H9 (cell line): Measurements from ENCODE around the gene LRIT1. TPM values are rescaled to one million over a fixed set of nuclear protein-coding genes. Genes with fewer than 3 reads are reported as not detected.

ENCODE experiments used
- DNase-seq: peaks from one replicate; pipeline ENCODE4 v3.0.0-alpha.2; 2017
- H2AFZ ChIP-seq: one replicate; pipeline ENCODE4 v1.6.1; 2013; ENCODE audit warnings: mild to moderate bottlenecking, low read length, control low read depth, moderate library complexity
- H2AK5ac ChIP-seq: 2 replicates; pipeline ENCODE4 v1.6.1; 2013; ENCODE audit warnings: low read length, control low read depth, mixed read lengths; ENCODE audit not compliant: insufficient read length
- H2BK120ac ChIP-seq: one replicate; pipeline ENCODE4 v1.6.1; 2013; ENCODE audit warnings: low read depth, mild to moderate bottlenecking, low read length, control low read depth, inconsistent platforms; ENCODE audit not compliant: poor library complexity, severe bottlenecking
- H2BK12ac ChIP-seq: 2 replicates; pipeline ENCODE4 v1.6.1; 2013; ENCODE audit warnings: low read length, control low read depth, mixed read lengths, low read depth; ENCODE audit not compliant: insufficient read length
- H2BK15ac ChIP-seq: 2 replicates; pipeline ENCODE4 v1.6.1; 2013; ENCODE audit warnings: low read depth, low read length, control low read depth
- H2BK20ac ChIP-seq: one replicate; pipeline ENCODE4 v1.6.1; 2013; ENCODE audit warnings: low read depth, mild to moderate bottlenecking, low read length, control low read depth, inconsistent platforms; ENCODE audit not compliant: poor library complexity, severe bottlenecking
- H2BK5ac ChIP-seq: 2 replicates; pipeline ENCODE4 v1.6.1; 2013; ENCODE audit warnings: low read length, control low read depth, mixed read lengths; ENCODE audit not compliant: insufficient read length
- H3K14ac ChIP-seq: 2 replicates; pipeline ENCODE4 v1.6.1; 2013; ENCODE audit warnings: low read length, control low read depth; ENCODE audit not compliant: insufficient read depth
- H3K18ac ChIP-seq: 2 replicates; pipeline ENCODE4 v1.6.1; 2013; ENCODE audit warnings: low read depth, mild to moderate bottlenecking, mixed read lengths, low read length, control low read depth; ENCODE audit not compliant: insufficient read length
- H3K23ac ChIP-seq: 2 replicates; pipeline ENCODE4 v1.6.1; 2013; ENCODE audit warnings: low read length, control low read depth, mixed read lengths, low read depth; ENCODE audit not compliant: insufficient read length
- H3K23me2 ChIP-seq: 2 replicates; pipeline ENCODE4 v1.6.1; 2013; ENCODE audit warnings: low read depth, mild to moderate bottlenecking, mixed read lengths, low read length, control low read depth; ENCODE audit not compliant: insufficient read length, poor library complexity, severe bottlenecking
- H3K27ac ChIP-seq: 2 replicates; pipeline ENCODE4 v1.5.1; 2013; ENCODE audit warnings: low read length, control low read depth, mixed read lengths, low read depth; ENCODE audit not compliant: insufficient read length
- H3K27me3 ChIP-seq: 2 replicates; pipeline ENCODE4 v1.6.1; 2013; ENCODE audit warnings: low read length, control low read depth, inconsistent platforms; ENCODE audit not compliant: insufficient read depth
- H3K4ac ChIP-seq: 2 replicates; pipeline ENCODE4 v1.6.1; 2013; ENCODE audit warnings: low read depth, mild to moderate bottlenecking, control low read depth, inconsistent platforms, low read length, moderate library complexity
- H3K4me1 ChIP-seq: 2 replicates; pipeline ENCODE4 v1.6.1; 2013; ENCODE audit warnings: low read length, control low read depth, inconsistent platforms; ENCODE audit not compliant: insufficient read depth
- H3K4me2 ChIP-seq: 2 replicates; pipeline ENCODE4 v1.6.1; 2013; ENCODE audit warnings: low read length, control low read depth, mixed read lengths; ENCODE audit not compliant: insufficient read length, insufficient read depth
- H3K56ac ChIP-seq: 2 replicates; pipeline ENCODE4 v1.6.1; 2013; ENCODE audit warnings: low read depth, mild to moderate bottlenecking, mixed read lengths, low read length, control low read depth; ENCODE audit not compliant: insufficient read length
- H3K79me1 ChIP-seq: 2 replicates; pipeline ENCODE4 v1.6.1; 2013; ENCODE audit warnings: low read depth, mild to moderate bottlenecking, moderate library complexity, low read length, control low read depth, inconsistent platforms; ENCODE audit not compliant: insufficient read depth, poor library complexity, severe bottlenecking
- H3K79me2 ChIP-seq: 2 replicates; pipeline ENCODE4 v1.6.1; 2013; ENCODE audit warnings: low read length, control low read depth, inconsistent platforms; ENCODE audit not compliant: insufficient read depth
- H3K9ac ChIP-seq: 2 replicates; pipeline ENCODE4 v1.6.1; 2013; ENCODE audit warnings: low read length, control low read depth, mixed read lengths; ENCODE audit not compliant: insufficient read length; ENCODE audit errors: extremely low read depth
- H3K9me3 ChIP-seq: one replicate; pipeline ENCODE4 v1.6.1; 2013; ENCODE audit warnings: low read depth, low read length, inconsistent platforms; ENCODE audit not compliant: control insufficient read depth
- H3T11ph ChIP-seq: one replicate; pipeline ENCODE4 v1.6.1; 2013; ENCODE audit warnings: mild to moderate bottlenecking, low read length, control low read depth, inconsistent platforms
- H4K20me1 ChIP-seq: one replicate; pipeline ENCODE4 v1.6.1; 2013; ENCODE audit not compliant: control insufficient read depth, insufficient read length, insufficient read depth
- H4K5ac ChIP-seq: 2 replicates; pipeline ENCODE4 v1.6.1; 2013; ENCODE audit warnings: low read depth, mild to moderate bottlenecking, mixed read lengths, low read length, control low read depth; ENCODE audit not compliant: insufficient read length
- H4K8ac ChIP-seq: replicated peaks from 2 replicates; pipeline ENCODE4 v1.6.1; 2013; ENCODE audit warnings: low read length, control low read depth, mixed read lengths, low read depth; ENCODE audit not compliant: insufficient read length
- H4K91ac ChIP-seq: 2 replicates; pipeline ENCODE4 v1.6.1; 2013; ENCODE audit warnings: low read depth, mild to moderate bottlenecking, moderate library complexity, mixed read lengths, low read length, control low read depth; ENCODE audit not compliant: insufficient read length
- H3K27ac Mint-ChIP-seq, 3 experiments: 2 replicates in 2 of 3; 3 replicates in 1 of 3; pipeline ENCODE4 v1.8.0; 2020 to 2021; ENCODE audit warnings: mixed read lengths in 3 of 3, mild to moderate bottlenecking in 1 of 3, moderate library complexity in 1 of 3
- H3K27me3 Mint-ChIP-seq: 2 replicates; pipeline ENCODE4 v1.8.0; 2021; ENCODE audit warnings: low read depth, mild to moderate bottlenecking, moderate library complexity, mixed read lengths
- H3K36me3 Mint-ChIP-seq, 3 experiments: 2 replicates in 2 of 3; 3 replicates in 1 of 3; pipeline ENCODE4 v1.8.0; 2020 to 2021; ENCODE audit warnings: low read depth in 3 of 3, mixed read lengths in 3 of 3; ENCODE audit not compliant: insufficient read depth in 1 of 3
- H3K4me1 Mint-ChIP-seq, 2 experiments: 2 replicates each; pipeline ENCODE4 v1.8.0; 2020; ENCODE audit warnings: mixed read lengths in 2 of 2
- H3K4me3 Mint-ChIP-seq, 2 experiments: 2 replicates in 1 of 2; 3 replicates in 1 of 2; pipeline ENCODE4 v1.8.0; 2020 to 2021; ENCODE audit warnings: mild to moderate bottlenecking in 2 of 2, mixed read lengths in 2 of 2, moderate library complexity in 1 of 2
- H3K9me3 Mint-ChIP-seq, 2 experiments: 2 replicates in 1 of 2; 3 replicates in 1 of 2; pipeline ENCODE4 v1.8.0; 2020; ENCODE audit warnings: mild to moderate bottlenecking in 2 of 2, mixed read lengths in 2 of 2, moderate library complexity in 1 of 2
- WGBS: extraction: QIAGEN DNeasy Blood & Tissue Kit; methylation state at CpG from one replicate; pipeline ENCODE4 v1.1.7; 2013; ENCODE audit warnings: missing lambda C conversion rate, low lambda C conversion rate, mixed read lengths; ENCODE audit not compliant: insufficient read length; ENCODE audit errors: extremely low coverage; 5-methylcytosine and 5-hydroxymethylcytosine counted together
- total RNA-seq: library from RNA; stranded (reverse); gene quantifications from 2 replicates; pipeline ENCODE4 v1.2.1, GENCODE V29; 2021
- TF ChIP-seq, protein P1 (sequence below): fragments of 200-600 bp; sonication (generic); conservative IDR thresholded peaks from 3 replicates; pipeline ENCODE4 v1.8.0; 2021; ENCODE audit warnings: antibody characterized with exemption, mild to moderate bottlenecking

Gene LRIT1
- total RNA-seq, 1 experiment from 2014 or later = not detected

DNA sequence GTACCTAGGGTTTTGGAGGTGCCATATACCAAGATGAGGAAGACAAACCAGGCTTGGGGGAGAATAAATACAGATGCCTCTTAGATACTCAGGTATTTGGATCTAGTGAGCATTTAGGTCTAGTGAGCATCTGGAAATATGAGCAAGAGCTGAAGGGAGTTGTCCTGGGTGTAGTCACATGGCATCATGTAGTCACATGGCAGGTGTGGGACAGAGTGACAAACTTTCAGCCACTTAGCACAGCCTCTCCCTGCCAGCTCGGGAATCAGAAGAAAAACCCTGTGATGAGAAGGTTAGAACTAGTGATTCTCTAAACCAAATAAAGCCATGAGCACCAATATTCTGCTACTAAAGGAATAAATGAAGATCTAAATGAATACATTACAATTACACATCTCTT, 27.8 kb upstream of the LRIT1 start:
- TF ChIP-seq, protein P1, sequence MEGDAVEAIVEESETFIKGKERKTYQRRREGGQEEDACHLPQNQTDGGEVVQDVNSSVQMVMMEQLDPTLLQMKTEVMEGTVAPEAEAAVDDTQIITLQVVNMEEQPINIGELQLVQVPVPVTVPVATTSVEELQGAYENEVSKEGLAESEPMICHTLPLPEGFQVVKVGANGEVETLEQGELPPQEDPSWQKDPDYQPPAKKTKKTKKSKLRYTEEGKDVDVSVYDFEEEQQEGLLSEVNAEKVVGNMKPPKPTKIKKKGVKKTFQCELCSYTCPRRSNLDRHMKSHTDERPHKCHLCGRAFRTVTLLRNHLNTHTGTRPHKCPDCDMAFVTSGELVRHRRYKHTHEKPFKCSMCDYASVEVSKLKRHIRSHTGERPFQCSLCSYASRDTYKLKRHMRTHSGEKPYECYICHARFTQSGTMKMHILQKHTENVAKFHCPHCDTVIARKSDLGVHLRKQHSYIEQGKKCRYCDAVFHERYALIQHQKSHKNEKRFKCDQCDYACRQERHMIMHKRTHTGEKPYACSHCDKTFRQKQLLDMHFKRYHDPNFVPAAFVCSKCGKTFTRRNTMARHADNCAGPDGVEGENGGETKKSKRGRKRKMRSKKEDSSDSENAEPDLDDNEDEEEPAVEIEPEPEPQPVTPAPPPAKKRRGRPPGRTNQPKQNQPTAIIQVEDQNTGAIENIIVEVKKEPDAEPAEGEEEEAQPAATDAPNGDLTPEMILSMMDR = no peak
- no peak for DNase-seq
- no peak overlapping the region for H3K4ac ChIP-seq
- H4K8ac ChIP-seq = no peak overlapping the region
- H3K9me3 Mint-ChIP-seq = no peaks in the 10 kb centered on the region
- H3K4me2 ChIP-seq = no peak overlapping the region
- no peaks in the 10 kb centered on the region; the same call in 1 of the 2 replicates for H3K4me1 ChIP-seq
- H3K4me3 Mint-ChIP-seq = no peak overlapping the region
- no CpG with 5 or more reads among the region's 1 CpG for WGBS
- H3K9ac ChIP-seq = no peak overlapping the region
- no peak overlapping the region for H2AK5ac ChIP-seq
- H3K27me3 ChIP-seq = no peaks in the 10 kb centered on the region
- no peaks in the 10 kb centered on the region for H3K79me1 ChIP-seq
- H2BK20ac ChIP-seq = no peak overlapping the region
- H3K23me2 ChIP-seq = no peaks in the 10 kb centered on the region
- H3K56ac ChIP-seq = no peak overlapping the region
- no peak overlapping the region for H3K27ac ChIP-seq
- H3K14ac ChIP-seq = no peak overlapping the region
- no peak overlapping the region for H2BK12ac ChIP-seq
- H4K91ac ChIP-seq = no peak overlapping the region
- H2BK120ac ChIP-seq = no peak overlapping the region
- no peak overlapping the region for H2BK5ac ChIP-seq
- H3K27ac Mint-ChIP-seq = no peak overlapping the region
- H4K5ac ChIP-seq = no peak overlapping the region
- no peak overlapping the region for H3T11ph ChIP-seq
- H4K20me1 ChIP-seq = no peaks in the 10 kb centered on the region
- H2AFZ ChIP-seq = no peak overlapping the region
- H3K27me3 Mint-ChIP-seq = peaks cover 4% of the 10 kb centered on the region
- H3K4me1 Mint-ChIP-seq = peaks cover 17 to 19% of the 10 kb centered on the region in 2 experiments
- H3K36me3 Mint-ChIP-seq = no peaks in the 10 kb centered on the region
- H2BK15ac ChIP-seq = no peak overlapping the region
- no peaks in the 10 kb centered on the region for H3K79me2 ChIP-seq
- H3K18ac ChIP-seq = no peak overlapping the region
- H3K9me3 ChIP-seq = no peaks in the 10 kb centered on the region
- H3K23ac ChIP-seq = no peak overlapping the region
